ENCODE measurements around the gene NAPSA. TPM values are rescaled to one million over a fixed set of nuclear protein-coding genes. Genes with fewer than 3 reads are reported as not detected.

NAPSA gene
- 0.43 and 0.76 TPM in 2 replicates for polyA plus RNA-seq (2012; rRNA removed)
- polyA plus RNA-seq (2012; cell fraction: cytosol; rRNA removed): 0.05 and 0.20 TPM in 2 replicates
- polyA plus RNA-seq (2012; cell fraction: nucleus; rRNA removed): 3.4 and 4.7 TPM in 2 replicates

- CTCF ChIA-PET: interaction anchor here (0.8 to 4.1 kb wide), 5 partner anchors 8 to 242 kb away, joined by 3 to 80 read pairs (median 4); no protein-coding TSS in a partner anchor
- POLR2A ChIA-PET: no interaction called here
- peaks cover 0 to 2% of the 10 kb centered on the region in 2 experiments; a peak in 1 of 4 replicates for H3K4me1 ChIP-seq (ENCODE audit: control insufficient read depth in 1 of 2, insufficient read depth in 2 of 2, low read depth in 1 of 2, low read length in 1 of 2)
Measured at GRCh38 chr19:50365434-50366306, at the start of gene NAPSA. NAPSA (minus strand) TSS chr19:50365639; CDS start chr19:50365621, 18 bp downstream.

GRCh38 chr19:50413531-50413930, 48.1 kb upstream of the NAPSA start:
- CTCF ChIA-PET: interaction anchor here (0.8 to 1.8 kb wide), 3 partner anchors 9 to 29 kb away, joined by 3 to 5 read pairs (median 3); partner anchors contain the start of gene POLD1
- 93% methylated on average over 14 of the region's 21 CpGs for WGBS (ENCODE audit: low lambda C conversion rate)

More at GRCh38 chr19:50365434-50366306, at the start of gene NAPSA:
- Histone ChIP-seq H3K9ac (no peak within 1 kb of the TSS), H3K79me2 (ENCODE audit: insufficient read depth) (no peaks in the 10 kb centered on the region), H3K36me3 (replicated peaks in 1 of 2; ENCODE audit: control insufficient read depth in 1 of 2, insufficient read depth in 2 of 2, low read length in 1 of 2) (no peaks in the 10 kb centered on the region), H4K20me1 (ENCODE audit: insufficient read depth) (no peaks in the 10 kb centered on the region), H3K9me2 (no peaks in the 10 kb centered on the region), H3K4me3 (ENCODE audit: low read depth in 2 of 2, low read length in 1 of 2) (no peak within 1 kb of the TSS), H3K27ac (ENCODE audit: low read depth in 2 of 2, low read length in 1 of 2) (no peak within 1 kb of the TSS), H3K27me3 (ENCODE audit: insufficient read depth) (no peaks in the 10 kb centered on the region), H3K9me3 (no peaks in the 10 kb centered on the region), H3F3A (replicated peaks; ENCODE audit: insufficient read depth) (no peaks in the 10 kb centered on the region), H3K4me2 (no peak within 1 kb of the TSS), H2AFZ (ENCODE audit: low read depth) (no peak within 1 kb of the TSS)
- no peak for TF ChIP-seq MXI1 (IDR thresholded peaks at IDR 0.05; ENCODE audit: low read depth, low read length)
- no peak for TF ChIP-seq TEAD4 (IDR thresholded peaks at IDR 0.05; ENCODE audit: borderline replicate concordance, insufficient read depth)
- no peak for TF ChIP-seq POLR2AphosphoS5 (IDR thresholded peaks at IDR 0.05; ENCODE audit: low read depth, low read length)
- no peak for TF ChIP-seq RAD21 (IDR thresholded peaks at IDR 0.05; ENCODE audit: low read length)
- no peak for TF ChIP-seq FOSL2 (IDR thresholded peaks at IDR 0.05; ENCODE audit: borderline replicate concordance, low read depth)
- WGBS (ENCODE audit: low lambda C conversion rate): 63% methylated on average over 9 of the region's 11 CpGs
- no peak for DNase-seq

More at GRCh38 chr19:50413531-50413930, 48.1 kb upstream of the NAPSA start:
- Histone ChIP-seq H3K9ac (no peak overlapping the region), H3K79me2 (ENCODE audit: insufficient read depth) (no peaks in the 10 kb centered on the region), H3F3A (replicated peaks; ENCODE audit: insufficient read depth) (no peaks in the 10 kb centered on the region), H3K4me1 (ENCODE audit: control insufficient read depth in 1 of 2, insufficient read depth in 2 of 2, low read depth in 1 of 2, low read length in 1 of 2) (no peaks in the 10 kb centered on the region; a peak in 1 of 4 replicates), H2AFZ (ENCODE audit: low read depth) (no peak overlapping the region), H3K4me3 (ENCODE audit: low read depth in 2 of 2, low read length in 1 of 2) (no peak overlapping the region), H3K4me2 (no peak overlapping the region), H4K20me1 (ENCODE audit: insufficient read depth) (no peaks in the 10 kb centered on the region), H3K36me3 (replicated peaks in 1 of 2; ENCODE audit: control insufficient read depth in 1 of 2, insufficient read depth in 2 of 2, low read length in 1 of 2) (no peaks in the 10 kb centered on the region), H3K9me2 (no peaks in the 10 kb centered on the region), H3K27ac (ENCODE audit: low read depth in 2 of 2, low read length in 1 of 2) (no peak overlapping the region), H3K9me3 (no peaks in the 10 kb centered on the region), H3K27me3 (ENCODE audit: insufficient read depth) (no peaks in the 10 kb centered on the region)
- DNase-seq: no peak
- TF ChIP-seq SMC3 (IDR thresholded peaks at IDR 0.05; ENCODE audit: low read depth, low read length) (no peak), TEAD4 (IDR thresholded peaks at IDR 0.05; ENCODE audit: borderline replicate concordance, insufficient read depth) (no peak), MEF2A (IDR thresholded peaks at IDR 0.05; ENCODE audit: borderline replicate concordance, low read depth) (no peak)
- TF ChIP-seq, protein P1, sequence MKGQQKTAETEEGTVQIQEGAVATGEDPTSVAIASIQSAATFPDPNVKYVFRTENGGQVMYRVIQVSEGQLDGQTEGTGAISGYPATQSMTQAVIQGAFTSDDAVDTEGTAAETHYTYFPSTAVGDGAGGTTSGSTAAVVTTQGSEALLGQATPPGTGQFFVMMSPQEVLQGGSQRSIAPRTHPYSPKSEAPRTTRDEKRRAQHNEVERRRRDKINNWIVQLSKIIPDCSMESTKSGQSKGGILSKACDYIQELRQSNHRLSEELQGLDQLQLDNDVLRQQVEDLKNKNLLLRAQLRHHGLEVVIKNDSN (IDR thresholded peaks at IDR 0.05; ENCODE audit: borderline replicate concordance, low read depth): no peak
- POLR2A ChIA-PET: interaction anchor here (0.5 kb wide), 1 partner anchor 13 kb away, joined by 3 read pairs; no protein-coding TSS in a partner anchor
